MCF 10A (cell line): ENCODE data around the gene LRFN2. TPM values are rescaled to one million over a fixed set of nuclear protein-coding genes. Genes with fewer than 3 reads are reported as not detected.

ENCODE experiments used
- BruUV-seq: library from RNA; stranded (reverse); fragments of 400-500 nt; replicated peaks from 2 replicates; lab custom pipeline; 2021; lab: Mats Ljungman, UMichigan
- CTCF ChIA-PET: fragments of 300-600 bp; sonication (Branson Sonifier 250); formaldehyde crosslinking; extraction: SDS; loops from one replicate; lab custom pipeline; 2021; ENCODE audit warnings: antibody characterized with exemption, inconsistent platforms; lab: Yijun Ruan, JAX
- POLR2A ChIA-PET: fragments of 300-600, 350-650 bp; sonication (Branson Sonifier 250); formaldehyde crosslinking; extraction: SDS; loops from one replicate; lab custom pipeline; 2020; ENCODE audit warnings: antibody characterized with exemption, inconsistent platforms; lab: Yijun Ruan, JAX
- DNase-seq: peaks from one replicate; pipeline ENCODE4 v3.0.0-alpha.2; 2018; ENCODE audit not compliant: unreplicated experiment
- H3K27ac Mint-ChIP-seq: one replicate; pipeline ENCODE4 v1.8.0; 2022; ENCODE audit warnings: mild to moderate bottlenecking, low read depth, mixed read lengths; ENCODE audit not compliant: unreplicated experiment
- H3K27me3 Mint-ChIP-seq: one replicate; pipeline ENCODE4 v1.8.0; 2022; ENCODE audit warnings: mixed read lengths; ENCODE audit not compliant: insufficient read depth, unreplicated experiment
- H3K36me3 Mint-ChIP-seq: one replicate; pipeline ENCODE4 v1.8.0; 2022; ENCODE audit warnings: mild to moderate bottlenecking, moderate library complexity, mixed read lengths; ENCODE audit not compliant: insufficient read depth, unreplicated experiment
- H3K4me1 Mint-ChIP-seq: one replicate; pipeline ENCODE4 v1.8.0; 2022; ENCODE audit warnings: mixed read lengths; ENCODE audit not compliant: insufficient read depth, unreplicated experiment
- H3K4me3 Mint-ChIP-seq: one replicate; pipeline ENCODE4 v1.8.0; 2022; ENCODE audit warnings: mild to moderate bottlenecking, moderate library complexity, mixed read lengths; ENCODE audit not compliant: unreplicated experiment
- H3K9me3 Mint-ChIP-seq: one replicate; pipeline ENCODE4 v1.8.0; 2022; ENCODE audit warnings: mixed read lengths; ENCODE audit not compliant: unreplicated experiment
- intact Hi-C: fragments of 100-400 bp; cut with micrococcal nuclease; formaldehyde crosslinking; loops from 2 replicates; pipeline ENCODE4 v1.14.1; 2022
- total RNA-seq: library from RNA; stranded (reverse); gene quantifications from 2 replicates; pipeline ENCODE4 v1.2.3, GENCODE V29; 2022
- TF ChIP-seq, protein P1 (sequence below): fragments of 200-600 bp; IDR thresholded peaks from one replicate; pipeline ENCODE4 v1.8.0; 2022; ENCODE audit warnings: antibody characterized with exemption, mild to moderate bottlenecking; ENCODE audit not compliant: unreplicated experiment

LRFN2 gene
- total RNA-seq, 1 experiment from 2014 or later, result not detected

DNA sequence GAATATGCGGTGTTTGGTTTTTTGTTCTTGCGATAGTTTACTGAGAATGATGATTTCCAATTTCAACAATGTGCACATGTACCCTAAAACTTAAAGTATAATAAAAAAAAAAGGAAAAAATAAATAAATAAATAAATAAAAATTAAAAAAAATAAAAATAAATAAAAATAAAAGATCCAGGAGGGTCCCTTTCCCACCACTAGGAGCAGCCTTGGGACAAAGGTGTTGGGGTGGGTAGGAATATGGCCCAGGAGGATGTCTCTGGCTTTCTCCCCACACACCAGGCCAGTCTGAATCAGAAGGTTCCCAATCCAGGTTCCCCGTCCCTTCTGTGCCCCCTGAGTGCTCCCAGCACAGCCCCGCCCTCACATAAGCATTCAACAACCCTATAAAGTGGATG lies 9.5 kb downstream of the LRFN2 start:
- POLR2A ChIA-PET, result no interaction called here
- Mint-ChIP-seq H3K36me3 (no peaks in the 10 kb centered on the region), H3K4me1 (no peaks in the 10 kb centered on the region), H3K9me3 (no peaks in the 10 kb centered on the region), H3K4me3 (no peak overlapping the region), H3K27ac (no peak overlapping the region), H3K27me3 (no peaks in the 10 kb centered on the region)
- CTCF ChIA-PET, result no interaction called here
- intact Hi-C loops, result no loop called here
- BruUV-seq, result no TSS peak
- TF ChIP-seq, protein P1, sequence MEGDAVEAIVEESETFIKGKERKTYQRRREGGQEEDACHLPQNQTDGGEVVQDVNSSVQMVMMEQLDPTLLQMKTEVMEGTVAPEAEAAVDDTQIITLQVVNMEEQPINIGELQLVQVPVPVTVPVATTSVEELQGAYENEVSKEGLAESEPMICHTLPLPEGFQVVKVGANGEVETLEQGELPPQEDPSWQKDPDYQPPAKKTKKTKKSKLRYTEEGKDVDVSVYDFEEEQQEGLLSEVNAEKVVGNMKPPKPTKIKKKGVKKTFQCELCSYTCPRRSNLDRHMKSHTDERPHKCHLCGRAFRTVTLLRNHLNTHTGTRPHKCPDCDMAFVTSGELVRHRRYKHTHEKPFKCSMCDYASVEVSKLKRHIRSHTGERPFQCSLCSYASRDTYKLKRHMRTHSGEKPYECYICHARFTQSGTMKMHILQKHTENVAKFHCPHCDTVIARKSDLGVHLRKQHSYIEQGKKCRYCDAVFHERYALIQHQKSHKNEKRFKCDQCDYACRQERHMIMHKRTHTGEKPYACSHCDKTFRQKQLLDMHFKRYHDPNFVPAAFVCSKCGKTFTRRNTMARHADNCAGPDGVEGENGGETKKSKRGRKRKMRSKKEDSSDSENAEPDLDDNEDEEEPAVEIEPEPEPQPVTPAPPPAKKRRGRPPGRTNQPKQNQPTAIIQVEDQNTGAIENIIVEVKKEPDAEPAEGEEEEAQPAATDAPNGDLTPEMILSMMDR, result no peak
- no peak for DNase-seq

DNA sequence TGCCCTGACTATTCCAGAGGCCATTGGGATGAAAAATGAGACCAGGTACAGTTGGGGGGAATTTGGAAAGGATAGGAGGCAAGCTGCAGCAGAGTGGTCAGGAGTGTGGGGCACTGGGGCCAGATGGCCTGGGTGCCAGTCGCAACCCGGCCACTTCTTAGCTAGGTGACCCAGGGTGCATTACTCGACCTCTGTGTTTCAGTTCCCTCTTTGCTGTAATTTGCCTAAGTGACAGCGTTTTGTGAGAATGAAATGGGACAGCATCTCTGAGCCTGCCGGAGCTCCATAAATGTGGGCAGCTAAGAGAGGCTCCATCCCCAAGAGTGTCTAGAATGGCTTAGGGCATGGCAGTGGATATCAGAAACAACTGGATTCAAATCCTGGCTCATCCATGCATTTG lies 13.9 kb downstream of the LRFN2 start:
- intact Hi-C loops, result no loop called here
- Mint-ChIP-seq H3K27me3 (no peaks in the 10 kb centered on the region), H3K4me3 (no peak overlapping the region), H3K36me3 (no peaks in the 10 kb centered on the region), H3K4me1 (no peaks in the 10 kb centered on the region), H3K9me3 (peaks cover under 1% of the 10 kb centered on the region), H3K27ac (no peak overlapping the region)
- DNase-seq, result no peak
- ChIA-PET CTCF (interaction anchor here (0.6 to 1.7 kb wide), 2 partner anchors 15 to 186 kb away, joined by 3 to 7 read pairs; partner anchors contain the start of gene LRFN2), POLR2A (no interaction called here)
- TF ChIP-seq, protein P1, result no peak
- no TSS peak for BruUV-seq

DNA sequence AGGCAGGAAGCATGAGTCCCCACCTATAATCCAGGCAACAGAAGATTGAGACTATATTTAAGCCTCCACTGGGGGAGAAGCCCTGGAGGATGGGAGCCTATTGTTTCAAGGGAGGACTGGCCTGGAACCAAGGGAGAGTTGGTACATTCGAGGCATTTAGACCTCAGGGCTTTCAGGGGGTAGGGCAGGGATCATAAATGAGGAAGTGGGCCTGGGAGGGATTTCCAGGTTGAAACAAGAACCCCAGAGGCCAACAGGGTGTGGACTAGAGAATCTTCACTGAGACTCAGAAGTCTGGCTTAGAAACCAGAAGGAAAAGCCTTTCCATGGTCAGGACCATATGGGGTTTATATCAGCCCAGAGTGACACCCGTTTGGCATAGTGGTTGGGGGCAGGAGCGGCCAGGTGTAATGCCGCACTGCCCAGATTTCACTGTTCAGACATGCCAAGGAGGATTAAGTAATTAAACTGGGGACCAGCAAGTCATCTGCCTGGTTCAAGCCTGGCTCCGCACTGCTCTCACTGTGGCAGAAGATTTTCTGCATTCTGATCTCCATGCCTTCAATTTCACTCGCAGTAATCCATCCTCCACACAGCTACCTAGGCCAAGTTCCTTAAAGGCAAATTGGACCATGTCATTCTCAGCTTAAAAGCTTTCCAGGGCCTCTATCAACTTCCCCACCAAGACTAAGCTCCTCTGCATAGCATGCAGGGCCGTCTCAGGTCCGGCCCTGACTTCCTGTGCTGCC lies 17.8 kb downstream of the LRFN2 start:
- Mint-ChIP-seq H3K4me1 (no peaks in the 10 kb centered on the region), H3K9me3 (peaks cover 13% of the 10 kb centered on the region), H3K27me3 (no peaks in the 10 kb centered on the region), H3K36me3 (no peaks in the 10 kb centered on the region), H3K27ac (no peak overlapping the region), H3K4me3 (no peak overlapping the region)
- ChIA-PET CTCF (interaction anchor here (1.0 kb wide), 1 partner anchor 56 kb away, joined by 3 read pairs; no protein-coding TSS in a partner anchor), POLR2A (no interaction called here)
- intact Hi-C loops, result no loop called here
- TF ChIP-seq, protein P1, result no peak
- no peak for DNase-seq
- no TSS peak for BruUV-seq

DNA sequence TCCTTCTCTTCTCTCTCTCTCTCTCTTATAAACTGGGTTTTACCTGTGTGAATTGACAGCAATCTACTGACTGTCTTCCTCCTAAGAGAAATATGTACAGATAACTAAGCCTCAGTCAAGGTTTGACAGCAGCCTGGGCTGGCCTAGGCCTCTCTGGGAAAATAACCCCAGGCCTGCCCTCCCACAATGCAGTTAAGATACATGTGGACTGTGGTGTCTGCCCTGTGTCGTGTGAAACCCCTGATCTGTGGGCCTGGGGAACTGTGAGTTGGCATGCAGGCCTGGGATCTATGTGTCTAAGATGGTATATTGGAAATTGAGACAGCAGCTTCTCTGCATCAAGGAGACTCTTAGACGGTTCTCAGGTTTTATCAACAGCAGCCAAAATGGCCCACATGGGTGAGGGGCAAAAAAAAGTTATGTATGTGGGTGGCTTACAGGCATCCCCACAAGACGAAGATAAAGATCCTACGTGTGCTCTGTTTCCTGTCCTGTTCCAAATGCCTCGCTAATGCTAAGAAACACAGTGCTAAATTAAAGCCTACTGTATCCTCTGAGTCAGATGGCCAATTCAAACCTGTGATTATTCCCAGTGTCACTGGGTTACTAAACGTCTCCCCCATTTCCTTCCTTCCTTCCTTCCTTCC lies 19.0 kb downstream of the LRFN2 start:
- TF ChIP-seq, protein P1, result no peak
- Mint-ChIP-seq H3K9me3 (peaks cover 15% of the 10 kb centered on the region), H3K4me3 (no peak overlapping the region), H3K4me1 (no peaks in the 10 kb centered on the region), H3K36me3 (no peaks in the 10 kb centered on the region), H3K27me3 (no peaks in the 10 kb centered on the region), H3K27ac (no peak overlapping the region)
- intact Hi-C loops, result no loop called here
- no peak for DNase-seq
- BruUV-seq, result no TSS peak
- POLR2A ChIA-PET, result no interaction called here
- CTCF ChIA-PET, result no interaction called here
